ENCODE measurements around the gene CELF1.

Gene CELF1

DNA sequence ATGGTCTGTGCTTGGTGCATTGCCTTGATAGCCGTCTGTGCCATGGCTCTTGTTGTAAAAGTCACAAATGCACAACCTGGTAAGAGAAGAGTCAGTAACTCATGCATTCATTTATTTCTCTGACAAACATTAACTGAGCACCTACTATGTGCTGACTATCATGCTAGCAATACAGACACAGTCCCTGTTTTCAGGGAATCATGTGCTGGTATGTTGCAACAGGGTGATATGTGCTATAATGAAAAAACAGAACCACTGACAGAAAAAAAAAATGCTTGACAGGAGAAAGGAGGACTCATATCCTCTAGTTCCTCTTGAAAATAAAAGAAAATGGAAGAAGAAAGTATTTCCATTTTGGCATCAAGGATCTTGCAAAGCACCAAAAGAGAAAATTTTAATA is 69.5 kb downstream of the CELF1 start:
- no peak for DNase-seq (ENCODE audit: low read depth)

DNA sequence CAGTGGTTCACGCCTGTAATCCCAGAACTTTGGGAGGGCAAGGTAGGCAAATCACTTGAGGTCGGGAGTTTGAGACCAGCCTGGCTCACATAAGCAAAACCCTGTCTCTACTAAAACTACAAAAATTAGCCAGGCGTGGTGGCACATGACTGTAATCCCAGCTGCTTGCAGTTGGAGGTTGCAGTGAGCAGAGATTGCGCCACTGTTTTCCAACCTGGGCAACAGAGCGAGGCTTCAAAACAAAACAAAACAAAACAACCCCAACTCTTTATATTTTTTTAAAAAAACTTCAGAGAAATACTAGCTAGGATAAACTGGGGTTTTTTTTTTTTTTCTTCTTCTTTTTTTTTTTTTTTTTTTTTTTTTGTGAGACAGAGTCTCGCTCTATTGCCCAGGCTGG is 72.2 kb downstream of the CELF1 start:
- peak; percentile 32 for DNase-seq (ENCODE audit: low read depth)

DNA sequence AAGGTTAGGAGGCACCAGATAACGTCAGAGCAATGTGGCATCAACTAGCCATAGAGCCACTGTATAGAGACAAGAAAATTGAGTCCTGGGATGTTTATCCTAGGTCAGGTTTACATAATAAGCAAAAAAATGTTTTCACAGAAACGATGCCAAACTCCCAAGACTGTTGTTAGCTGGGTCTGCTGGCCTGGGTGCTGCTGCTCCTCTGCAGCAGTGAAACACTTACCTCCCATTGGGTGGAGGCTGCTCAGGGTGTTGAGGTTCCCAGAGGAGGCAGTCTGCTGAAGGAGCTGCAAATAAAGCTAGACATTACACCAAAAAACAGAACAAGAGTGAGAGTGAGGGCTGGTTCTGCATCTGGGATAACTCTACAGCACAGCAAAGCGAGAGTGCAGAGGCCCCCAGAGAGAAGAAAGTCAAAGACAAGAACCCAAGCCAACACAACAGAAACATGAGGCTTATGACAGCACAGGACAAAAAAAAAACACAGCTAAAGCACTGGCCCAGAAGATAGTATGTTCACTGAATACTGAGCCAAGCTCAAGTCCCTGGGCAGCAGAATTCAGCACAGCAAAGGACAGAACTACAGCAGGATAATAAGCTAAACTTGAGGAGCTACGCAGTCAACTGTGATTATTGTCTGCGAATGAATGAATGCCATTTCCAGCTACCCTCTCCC is 74.1 kb downstream of the CELF1 start:
- DNase-seq (ENCODE audit: low read depth), result no peak

DNA sequence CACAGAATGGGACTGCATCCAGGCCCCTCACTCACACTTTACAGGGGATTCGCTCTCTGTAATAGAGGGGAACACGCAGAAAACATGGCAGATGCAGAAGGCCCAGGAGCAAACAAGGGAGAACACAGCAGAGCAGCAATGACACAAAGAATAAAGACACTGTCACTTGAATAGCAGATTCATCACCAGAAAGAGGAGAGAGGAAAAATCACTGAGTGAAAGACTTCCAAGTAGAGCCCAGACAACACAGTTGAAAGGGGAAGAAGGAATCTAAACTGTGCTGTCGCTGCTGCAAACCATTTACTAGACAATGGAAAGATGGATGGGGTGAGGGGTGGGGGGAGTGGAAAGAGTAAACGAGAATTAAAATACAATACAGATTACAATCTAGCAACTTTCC is 75.2 kb downstream of the CELF1 start:
- no peak for DNase-seq (ENCODE audit: low read depth)

DNA sequence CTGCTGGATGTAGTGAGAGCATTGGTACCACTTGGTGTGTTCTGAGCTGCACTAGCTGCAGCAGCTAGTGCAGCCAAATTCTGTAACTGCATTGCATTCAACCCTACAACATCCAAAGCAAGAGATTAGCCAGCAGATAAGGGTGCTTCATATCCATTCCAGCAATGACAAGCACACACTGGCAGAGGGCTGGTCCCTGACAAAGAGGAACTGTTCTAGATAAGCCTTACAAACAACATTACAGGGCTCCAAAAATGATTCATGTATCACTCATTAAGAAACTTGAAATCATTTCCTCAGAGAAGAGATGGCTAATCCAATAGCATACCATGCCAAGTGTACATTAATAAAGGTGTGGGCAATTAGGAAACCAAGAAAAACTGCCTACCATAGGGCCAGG is 75.6 kb downstream of the CELF1 start:
- DNase-seq (ENCODE audit: low read depth), result peak; percentile 83

DNA sequence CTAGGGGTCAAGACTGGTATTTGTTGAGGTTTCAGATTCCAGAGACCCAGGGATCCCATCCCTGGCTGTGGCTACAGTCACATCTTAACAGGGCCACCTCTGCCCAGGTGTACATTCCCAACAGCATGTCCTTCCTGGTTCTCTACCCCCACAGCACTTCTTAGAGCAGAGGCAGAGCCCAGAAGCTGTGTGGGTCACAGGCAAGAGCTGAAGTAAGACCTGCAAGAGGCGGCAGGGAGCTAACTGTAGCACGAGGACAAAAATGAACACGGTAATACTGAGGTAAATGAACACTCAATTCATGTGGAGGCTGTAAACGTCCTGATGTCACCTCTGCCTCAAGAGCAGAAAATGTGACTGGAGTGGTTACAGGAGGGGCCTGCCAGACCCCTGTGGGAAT is 82.3 kb downstream of the CELF1 start:
- DNase-seq (ENCODE audit: low read depth), result no peak

DNA sequence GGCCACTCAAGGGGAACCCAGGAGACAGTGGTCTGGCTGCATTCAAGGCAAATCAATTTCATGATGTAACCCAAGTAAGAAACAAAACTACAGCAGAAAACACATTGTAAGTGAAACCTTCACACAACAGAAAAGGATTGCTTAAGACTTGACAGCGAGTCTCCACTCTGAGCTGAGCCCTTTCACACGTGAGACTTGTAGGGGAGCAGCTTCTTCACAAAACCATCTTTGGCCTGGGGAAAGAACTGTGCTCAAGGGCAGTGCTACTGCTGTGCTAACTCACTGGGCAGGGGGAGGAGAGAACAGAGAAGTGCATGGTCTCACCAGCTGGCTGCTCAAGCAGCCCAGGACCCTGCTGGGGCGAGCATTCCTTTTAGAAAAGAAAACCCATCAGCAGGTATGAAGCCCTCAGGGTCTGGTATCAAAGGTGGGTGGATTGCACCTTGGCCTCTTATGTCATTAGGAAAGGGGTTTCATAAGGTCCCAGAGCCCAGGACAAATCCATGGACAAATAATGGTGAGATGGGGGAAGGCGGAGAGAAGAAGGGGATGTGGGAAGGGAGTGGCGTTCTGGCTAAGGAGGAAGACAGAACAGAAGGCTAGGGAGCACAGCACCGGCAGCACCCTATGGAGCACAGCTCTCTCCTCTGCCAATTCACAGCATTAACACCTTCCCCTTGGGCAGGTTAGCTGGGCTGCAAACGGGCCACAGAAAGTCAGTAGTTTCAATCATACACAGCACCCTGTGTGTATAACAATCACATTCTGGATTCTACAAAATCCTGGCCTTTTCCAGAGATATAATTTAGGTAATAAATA is 83.4 kb downstream of the CELF1 start:
- peak; percentile 40 for DNase-seq (ENCODE audit: low read depth)

DNA sequence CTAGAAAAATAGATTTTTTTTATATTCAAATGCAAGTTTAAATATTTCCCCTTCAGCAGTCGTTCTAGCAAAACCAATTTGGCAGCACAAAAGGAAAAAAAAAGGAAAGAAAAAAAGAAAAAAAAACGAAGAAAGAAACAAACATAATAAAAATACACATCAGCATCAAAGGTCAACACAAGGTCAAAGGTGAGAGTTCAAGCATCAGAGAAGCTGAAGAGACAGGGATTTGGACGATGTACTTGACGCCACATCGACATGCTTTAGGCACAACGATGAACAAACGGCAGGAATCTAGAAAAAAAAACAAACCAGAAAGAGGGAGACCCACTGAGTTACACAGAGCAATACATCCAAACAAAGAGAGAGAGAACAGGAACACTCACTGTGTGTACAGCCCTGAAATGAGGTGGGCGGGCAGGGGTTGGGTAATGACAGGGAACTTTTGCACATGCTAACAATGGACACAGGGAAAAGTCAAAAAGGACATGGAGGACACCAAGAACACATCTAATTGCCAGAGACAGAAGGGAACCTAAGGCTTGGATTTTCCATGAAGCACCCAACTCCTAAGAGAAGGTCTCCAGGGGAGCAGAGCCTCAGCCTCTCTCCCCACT is 84.2 kb downstream of the CELF1 start:
- no peak for DNase-seq (ENCODE audit: low read depth)

DNA sequence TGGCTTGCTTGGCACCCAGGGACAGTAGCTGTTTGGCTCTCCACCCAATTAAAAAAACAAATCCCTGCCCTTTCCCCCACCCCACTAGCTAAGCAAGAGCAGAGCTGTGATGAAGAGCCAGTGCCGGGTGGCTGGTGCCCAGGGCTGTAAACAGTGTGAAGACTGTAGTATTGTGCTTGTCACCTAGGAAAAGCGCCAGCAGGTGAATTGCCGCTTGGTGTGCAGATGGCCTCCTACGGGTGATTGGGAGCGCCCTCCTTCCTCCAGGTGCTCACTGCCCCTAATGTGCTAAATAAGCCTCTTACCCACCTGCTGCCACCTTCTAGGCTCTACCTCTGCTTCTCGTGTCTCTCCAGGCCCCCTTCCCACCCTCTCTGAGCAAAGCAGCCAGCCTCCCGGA is 85.6 kb downstream of the CELF1 start:
- no peak for DNase-seq (ENCODE audit: low read depth)

DNA sequence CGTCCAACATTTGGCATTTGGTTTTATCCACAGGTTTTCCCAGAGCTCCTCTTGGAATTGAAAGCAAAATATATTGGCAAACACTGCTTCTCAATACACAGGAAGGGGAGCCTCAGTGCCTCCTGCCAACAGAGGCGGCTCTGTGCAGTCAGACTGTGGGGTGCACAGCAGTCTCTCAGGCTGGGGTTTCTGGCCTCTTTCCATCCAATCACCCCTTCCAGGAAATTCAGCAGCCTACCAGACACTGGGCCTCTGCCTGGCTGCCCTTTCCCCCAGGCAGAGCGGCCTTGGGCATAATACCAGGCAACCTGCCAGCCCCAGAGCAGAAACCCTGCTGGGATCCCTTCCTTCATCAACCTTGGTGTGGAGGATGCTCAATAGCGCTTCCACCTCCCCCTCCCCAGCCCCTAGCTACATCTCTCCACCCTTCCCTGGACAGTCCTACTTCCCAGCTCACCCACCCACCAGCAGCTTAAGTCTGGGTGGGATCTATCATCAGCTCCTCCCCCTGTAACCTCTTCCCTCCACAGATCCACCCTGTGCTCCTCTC is 86.2 kb downstream of the CELF1 start:
- DNase-seq (ENCODE audit: low read depth), result peak; percentile 47

DNA sequence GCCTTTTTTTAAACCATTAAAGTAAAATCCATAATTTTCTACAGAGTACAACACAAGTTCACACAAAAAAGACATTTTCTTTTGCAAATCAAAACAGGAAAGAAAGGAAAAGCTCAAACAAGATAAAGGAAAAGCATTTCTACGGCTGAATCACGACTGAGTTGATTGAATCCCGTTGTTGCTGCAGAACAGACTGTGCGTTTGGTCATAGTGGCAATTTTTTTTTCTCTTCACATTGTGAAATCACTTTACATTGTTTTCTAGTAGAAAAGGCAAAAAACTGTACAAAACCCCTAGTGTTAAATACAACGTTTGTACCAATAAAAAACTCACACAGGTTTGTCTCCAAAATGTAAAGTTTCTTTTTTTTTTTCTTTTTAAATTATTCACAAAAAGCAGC is 86.7 kb downstream of the CELF1 start:
- DNase-seq (ENCODE audit: low read depth), result peak; percentile 76

DNA sequence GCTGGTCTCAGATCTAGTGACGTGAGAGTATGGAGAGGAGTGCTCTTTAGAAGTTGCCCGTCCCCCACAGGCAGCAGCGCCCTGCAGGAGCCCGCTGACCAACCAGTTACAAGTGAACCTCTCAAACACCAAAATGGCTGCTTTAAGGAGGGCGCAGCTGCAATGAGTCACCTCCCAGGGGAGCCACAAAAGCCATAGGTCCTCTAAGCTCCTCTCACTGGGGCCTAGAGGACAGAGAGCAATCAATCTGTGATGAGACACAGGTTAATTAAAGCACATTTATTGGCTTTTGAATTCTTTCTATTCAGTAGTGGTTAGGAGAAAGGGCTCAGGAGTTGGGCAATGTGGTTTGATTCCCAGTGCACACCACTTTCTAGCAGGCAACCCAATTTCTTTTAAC is 88.4 kb downstream of the CELF1 start:
- no peak for DNase-seq (ENCODE audit: low read depth)

DNA sequence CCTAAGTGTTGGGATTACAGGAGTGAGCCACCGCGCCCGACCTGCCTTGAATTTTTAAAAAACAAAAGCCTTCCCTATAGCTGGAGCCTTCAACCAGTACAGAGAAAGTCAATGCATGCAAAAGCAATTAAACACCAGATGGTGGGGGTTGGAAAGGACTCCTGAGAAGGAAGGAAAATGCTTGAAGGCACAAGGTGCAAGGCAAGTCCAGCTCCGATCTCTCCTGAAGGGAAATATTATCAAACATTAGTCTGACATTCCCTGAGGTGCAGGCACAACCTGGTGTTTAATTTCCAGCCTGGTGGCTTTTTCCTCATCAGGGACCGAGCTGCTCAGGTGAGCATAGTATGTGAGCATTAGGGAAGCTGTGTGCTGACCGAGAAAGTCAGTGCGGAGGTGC is 91.1 kb downstream of the CELF1 start:
- no peak for DNase-seq (ENCODE audit: low read depth)

DNA sequence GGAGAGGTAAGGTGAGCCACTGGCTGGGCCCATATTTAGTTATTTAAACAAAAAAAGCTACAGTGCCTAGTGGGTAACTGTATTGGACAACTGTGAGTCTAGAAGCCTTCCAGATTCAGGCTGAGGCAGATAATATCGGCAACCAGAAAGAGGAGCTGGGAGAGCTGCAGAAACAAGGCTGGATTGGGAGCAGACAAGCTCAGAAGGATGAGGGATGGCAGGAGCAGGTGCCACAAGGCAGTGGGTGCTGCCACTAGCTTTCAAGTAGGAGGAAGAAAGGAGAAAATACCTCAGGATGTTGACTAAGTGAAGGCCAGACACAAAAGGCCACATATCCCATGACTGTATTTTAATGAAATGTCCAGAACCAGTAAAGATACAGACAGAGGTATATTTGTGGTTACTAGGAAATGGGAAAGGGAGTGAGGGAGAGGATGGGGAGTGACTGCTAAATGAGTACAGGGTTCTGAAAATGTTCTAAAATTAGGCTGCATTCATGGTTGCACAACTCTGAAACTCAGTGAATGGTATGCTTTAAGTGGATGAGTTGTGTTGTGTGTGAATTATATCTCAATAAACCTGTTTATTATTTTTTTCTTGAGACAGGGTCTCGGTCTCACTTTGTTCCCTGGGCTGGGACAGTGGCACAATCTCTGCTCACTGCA is 92.2 kb downstream of the CELF1 start:
- DNase-seq (ENCODE audit: low read depth), result peak; percentile 28

DNA sequence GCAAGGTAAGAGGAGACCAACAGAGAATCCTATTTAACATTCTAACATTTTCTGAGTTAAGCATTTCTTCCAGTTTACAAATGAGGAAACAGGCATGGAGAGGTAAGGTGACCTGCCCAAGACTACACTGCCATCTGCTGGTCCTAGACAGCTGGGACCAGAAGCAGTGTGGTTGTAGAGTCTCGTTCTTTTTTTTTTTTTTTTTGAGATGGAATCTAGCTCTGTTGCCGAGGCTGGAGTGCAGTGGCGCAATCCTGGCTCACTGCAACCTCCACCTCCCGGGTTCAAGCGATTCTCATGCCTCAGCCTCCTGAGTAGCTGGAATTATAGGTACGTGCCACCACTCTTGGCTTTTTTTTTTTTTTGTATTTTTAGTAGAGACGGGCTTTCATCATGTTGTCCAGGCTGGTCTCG is 98.7 kb downstream of the CELF1 start:
- peak; percentile 86 for DNase-seq (ENCODE audit: low read depth)

DNA sequence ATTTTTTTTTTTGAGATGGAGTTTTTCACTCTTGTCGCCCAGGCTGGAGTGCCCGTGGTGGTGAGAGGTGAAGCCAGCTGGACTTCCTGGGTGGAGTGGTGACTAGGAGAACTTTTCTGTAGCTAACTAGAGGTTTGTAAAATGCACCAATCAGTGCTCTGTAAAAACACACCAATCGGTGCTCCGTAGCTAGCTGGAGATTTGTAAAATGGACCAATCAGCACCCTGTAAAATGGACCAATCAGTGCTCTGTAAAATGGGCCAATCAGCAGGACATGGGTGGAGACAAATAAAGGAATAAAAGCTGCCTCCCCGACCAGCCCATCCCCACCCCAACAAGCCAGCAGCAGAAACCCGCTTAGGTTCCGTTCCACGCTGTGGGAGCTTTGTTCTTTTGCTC is 99.6 kb downstream of the CELF1 start:
- peak; percentile 9 for DNase-seq (ENCODE audit: low read depth)

DNA sequence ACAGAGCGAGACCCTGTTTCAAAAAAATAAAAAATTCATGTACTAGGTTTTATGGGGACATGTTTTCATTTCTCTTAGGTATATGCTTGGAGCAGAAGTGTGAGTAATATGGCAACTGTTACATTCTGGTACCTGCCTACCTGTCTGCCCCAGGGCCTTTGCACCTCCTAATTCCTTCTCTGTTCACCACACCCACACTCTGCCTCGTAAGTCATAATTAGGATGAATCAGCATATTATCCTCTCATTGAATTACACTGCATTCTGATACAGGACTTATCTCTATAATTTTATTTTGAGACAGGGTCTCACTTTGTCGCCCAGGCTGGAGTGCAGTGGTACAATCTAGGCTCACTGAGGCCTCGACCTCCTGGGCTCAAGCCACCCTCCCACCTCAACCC is 100.9 kb downstream of the CELF1 start:
- no peak for DNase-seq (ENCODE audit: low read depth)

DNA sequence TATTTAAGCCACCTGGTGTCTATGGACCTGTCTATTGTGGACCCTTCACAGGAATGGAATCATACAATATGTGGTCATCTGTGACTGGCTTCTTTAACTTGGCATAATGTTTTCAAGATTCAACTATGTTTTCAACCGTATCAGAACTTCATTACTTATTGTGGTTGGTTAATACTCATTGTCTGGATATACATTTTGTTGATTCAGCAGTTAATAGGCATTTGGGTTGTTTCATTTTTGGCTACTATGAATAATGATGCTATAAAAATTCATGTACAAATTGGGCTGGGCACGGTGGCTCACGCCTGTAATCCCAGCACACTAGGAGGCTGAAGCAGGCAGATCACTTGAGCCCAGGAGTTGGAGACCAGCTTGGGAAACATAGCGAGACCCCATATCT is 101.5 kb downstream of the CELF1 start:
- DNase-seq (ENCODE audit: low read depth), result no peak

DNA sequence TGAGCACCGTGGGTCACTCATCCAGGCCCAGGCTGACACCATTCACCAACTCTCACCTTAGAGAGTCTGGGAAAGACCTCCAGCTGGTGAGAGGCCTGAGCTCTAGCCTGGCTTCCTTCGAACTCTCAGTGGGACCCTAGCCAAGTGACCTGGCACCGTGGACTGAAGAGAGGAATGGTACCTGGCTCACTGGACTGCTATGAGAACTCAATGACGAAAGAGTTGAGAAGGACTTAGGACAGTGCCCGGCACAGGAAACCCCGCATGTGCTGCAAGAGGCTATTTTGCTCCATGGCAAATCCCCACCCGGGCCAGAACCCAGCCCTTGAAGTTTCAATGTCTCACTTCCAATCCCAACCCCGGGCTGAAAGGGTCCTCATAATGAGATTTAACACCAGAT is 103.4 kb downstream of the CELF1 start:
- DNase-seq (ENCODE audit: low read depth), result no peak

DNA sequence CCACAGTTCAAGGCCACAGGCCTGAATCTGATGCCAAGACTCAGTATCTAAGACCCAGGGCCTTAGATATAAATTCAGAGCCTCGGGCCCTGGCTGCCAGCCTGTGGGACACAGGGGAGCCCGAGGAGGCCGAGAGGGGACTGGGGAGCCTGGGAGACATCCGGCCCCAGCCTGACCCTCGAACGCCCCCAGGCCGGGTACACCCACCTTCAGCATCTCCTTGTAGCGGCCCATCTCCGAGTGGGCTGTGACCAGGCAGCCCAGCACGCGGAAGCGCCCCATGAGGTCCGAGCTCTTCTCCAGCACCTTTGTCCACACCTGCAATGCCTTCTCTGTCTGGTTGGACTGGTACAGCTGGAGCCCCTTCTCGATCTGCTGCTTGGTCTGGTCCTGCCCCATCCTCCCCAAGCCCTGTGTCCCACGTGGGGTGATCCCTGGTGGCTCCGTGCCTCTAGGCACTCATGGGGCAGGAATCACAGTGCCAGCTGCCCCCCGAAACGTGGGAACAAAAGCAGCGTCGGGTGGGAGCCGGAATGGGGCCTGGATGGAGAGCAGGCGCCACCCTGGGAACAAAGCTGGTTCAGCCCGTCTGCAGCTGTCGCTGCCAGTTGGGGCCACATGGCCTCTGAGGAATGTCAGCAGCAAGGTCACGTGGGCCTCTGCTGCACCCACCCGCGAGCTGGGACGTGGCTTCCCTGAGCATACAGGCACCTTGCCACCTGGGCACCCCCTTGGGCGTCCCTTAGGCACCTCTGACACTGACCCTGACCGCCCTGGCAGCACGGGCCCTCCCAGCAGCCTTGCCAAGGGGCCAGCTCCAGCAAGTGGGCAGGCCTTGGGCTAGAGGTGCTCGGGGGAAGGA is 104.1 kb downstream of the CELF1 start, which contains the start of gene RAPSN:
Gene RAPSN, minus strand, starts transcription at position 571 of the 862 bp plus-strand sequence. Its CDS starts 172 bp downstream, at position 399.
- no peak for DNase-seq (ENCODE audit: low read depth)

DNA sequence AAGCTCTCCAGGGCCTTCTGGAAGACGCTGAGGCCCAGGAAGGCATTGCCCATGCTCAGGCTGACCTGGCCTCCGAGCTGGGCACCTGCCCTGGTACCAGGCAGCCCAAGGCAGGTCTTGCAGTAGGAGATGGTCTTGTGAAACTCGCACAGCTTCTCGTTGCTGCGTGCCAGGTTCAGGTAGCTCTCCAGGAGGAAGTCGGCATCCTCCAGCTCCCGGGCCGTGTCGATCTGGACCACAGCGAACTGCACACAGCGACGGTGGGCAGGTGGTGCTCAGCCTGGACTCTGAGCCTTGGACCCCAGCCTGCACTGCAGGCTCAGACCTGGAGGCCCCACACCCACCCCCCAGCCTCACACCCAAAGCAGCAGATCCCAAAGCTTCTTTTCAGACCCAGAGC is 105.0 kb downstream of the CELF1 start:
- no peak for DNase-seq (ENCODE audit: low read depth)
